Adrenal gland (tissue), 5 donors: ENCODE results near the gene LHX4.

ENCODE experiments used
- POLR2A ChIP-seq, 2 donors: fragments of 450-650 bp; IDR thresholded peaks; one replicate each; pipeline ENCODE4 v1.6.1; 2017; ENCODE audit warnings: antibody characterized with exemption in 2 of 2, mild to moderate bottlenecking in 2 of 2, moderate library complexity in 1 of 2
- TF ChIP-seq, protein P1 (sequence below), 6 experiments: fragments of 450-650 bp in 4 of 6; fragments of 200-600 bp in 2 of 6; sonication (generic) in 1 of 6; IDR thresholded peaks; 1 replicate in 5 of 6; 2 replicates in 1 of 6; pipeline versions ENCODE4 v1.5.1 to v1.8.0; 2016 to 2021; ENCODE audit warnings: antibody characterized with exemption in 6 of 6, mild to moderate bottlenecking in 2 of 6, moderate library complexity in 1 of 6
- donor health status: DM: no; HTN: no; CAD: no.

DNA sequence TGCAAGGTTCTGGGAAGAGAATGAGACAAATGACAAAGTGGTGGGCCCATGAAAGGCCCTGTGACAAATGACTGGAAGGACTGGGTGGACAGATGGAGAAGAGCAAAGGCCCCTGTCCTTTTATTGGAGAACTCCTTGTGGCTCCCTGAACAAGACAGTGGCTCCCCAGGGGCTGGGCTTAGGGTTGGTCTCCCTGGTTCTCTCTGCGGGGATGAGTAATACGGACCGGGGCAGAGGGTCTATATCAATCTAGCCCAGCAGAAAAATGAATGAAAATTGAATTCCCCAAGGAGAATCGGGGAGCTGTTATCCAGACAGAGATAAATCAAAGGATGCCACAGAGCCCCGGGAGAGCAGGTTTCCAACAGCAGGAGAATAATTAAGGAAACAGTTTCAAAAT lies 5.2 kb upstream of the LHX4 start:
- TF ChIP-seq, protein P1, sequence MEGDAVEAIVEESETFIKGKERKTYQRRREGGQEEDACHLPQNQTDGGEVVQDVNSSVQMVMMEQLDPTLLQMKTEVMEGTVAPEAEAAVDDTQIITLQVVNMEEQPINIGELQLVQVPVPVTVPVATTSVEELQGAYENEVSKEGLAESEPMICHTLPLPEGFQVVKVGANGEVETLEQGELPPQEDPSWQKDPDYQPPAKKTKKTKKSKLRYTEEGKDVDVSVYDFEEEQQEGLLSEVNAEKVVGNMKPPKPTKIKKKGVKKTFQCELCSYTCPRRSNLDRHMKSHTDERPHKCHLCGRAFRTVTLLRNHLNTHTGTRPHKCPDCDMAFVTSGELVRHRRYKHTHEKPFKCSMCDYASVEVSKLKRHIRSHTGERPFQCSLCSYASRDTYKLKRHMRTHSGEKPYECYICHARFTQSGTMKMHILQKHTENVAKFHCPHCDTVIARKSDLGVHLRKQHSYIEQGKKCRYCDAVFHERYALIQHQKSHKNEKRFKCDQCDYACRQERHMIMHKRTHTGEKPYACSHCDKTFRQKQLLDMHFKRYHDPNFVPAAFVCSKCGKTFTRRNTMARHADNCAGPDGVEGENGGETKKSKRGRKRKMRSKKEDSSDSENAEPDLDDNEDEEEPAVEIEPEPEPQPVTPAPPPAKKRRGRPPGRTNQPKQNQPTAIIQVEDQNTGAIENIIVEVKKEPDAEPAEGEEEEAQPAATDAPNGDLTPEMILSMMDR (IDR thresholded peaks at IDR 0.05): no peak
- no peak for TF ChIP-seq POLR2A (IDR thresholded peaks at IDR 0.05)
